Measurements from ENCODE around the gene NAA25.

GRCh38 chr12:111991946-111992345, 116.6 kb downstream of the NAA25 start:
- TF ChIP-seq CTCF (conservative IDR thresholded peaks at IDR 0.05; ENCODE audit: low read depth, low read length): no peak
- TF ChIP-seq EZH2 (IDR thresholded peaks at IDR 0.05; ENCODE audit: borderline replicate concordance, low read depth, low read length, poor library complexity, severe bottlenecking): no peak
